K562 (cell line): ENCODE results near the gene LBR. TPM values are rescaled to one million over a fixed set of nuclear protein-coding genes. Genes with fewer than 3 reads are reported as not detected.
A peak's percentile ranks its signal among the peaks of the same experiment; 100 is the strongest.

Experiments used
- ATAC-seq: fragments of 200-7000 bp; cut with Tn5 transposase; 3 replicates; pipeline ENCODE4 v1.9.1; 2020; ENCODE audit warnings: moderate library complexity
- BruUV-seq: library from RNA; stranded (reverse); fragments of 400-500 nt; replicated peaks from 2 replicates; lab custom pipeline; 2021; lab: Mats Ljungman, UMichigan
- CTCF ChIA-PET: fragments of 300-600 bp; formaldehyde crosslinking; extraction: SDS; loops from one replicate; lab custom pipeline; 2021; ENCODE audit warnings: low intra/inter-chr PET ratio; lab: Yijun Ruan, JAX
- POLR2A ChIA-PET: fragments of 300-600, 350-650 bp; sonication (Branson Sonifier 250); formaldehyde crosslinking; extraction: SDS; loops from one replicate; lab custom pipeline; 2021; ENCODE audit warnings: antibody characterized with exemption, inconsistent platforms; lab: Yijun Ruan, JAX
- DNase-seq, 4 experiments: peaks; one replicate each; pipeline versions ENCODE4 v3.0.0 to v3.0.0-alpha.2; 2011 to 2018; ENCODE audit warnings: low spot score in 3 of 4, mixed read lengths in 3 of 4; ENCODE audit errors: extremely low read depth in 1 of 4
- FAIRE-seq: peaks from 2 replicates; lab custom pipeline; 2011; peaks lifted over from hg19 to GRCh38; lab: Jason Lieb, UNC
- H2AFZ ChIP-seq: 2 replicates; pipeline ENCODE4 v1.6.0; 2011; ENCODE audit warnings: low read depth, low read length, control low read depth, inconsistent platforms
- H3K27ac ChIP-seq: fragments of 200-600 bp; 3 replicates; pipeline ENCODE4 v1.8.0; 2011; ENCODE audit warnings: low read depth, mild to moderate bottlenecking, control low read depth, inconsistent platforms, low read length, moderate library complexity, mixed read lengths; ENCODE audit errors: extremely low read depth
- H3K27me3 ChIP-seq, 2 experiments: fragments of 300-600 bp in 1 of 2; 2 replicates in 1 of 2; 3 replicates in 1 of 2; pipeline versions ENCODE4 v1.6.0 to v1.8.0; 2011; ENCODE audit warnings: inconsistent platforms in 2 of 2, low read length in 2 of 2, mild to moderate bottlenecking in 1 of 2, mixed read lengths in 1 of 2, moderate library complexity in 1 of 2; ENCODE audit not compliant: control insufficient read depth in 2 of 2, insufficient read depth in 2 of 2
- H3K36me3 ChIP-seq: fragments of 300-600 bp; 3 replicates; pipeline ENCODE4 v1.8.0; 2011; ENCODE audit warnings: mild to moderate bottlenecking, low read length, inconsistent platforms; ENCODE audit not compliant: control insufficient read depth, insufficient read depth
- H3K4me1 ChIP-seq, 2 experiments: fragments of 200-600 bp in 1 of 2; replicated peaks in 1 of 2; 2 replicates in 1 of 2; 3 replicates in 1 of 2; pipeline versions ENCODE4 v1.5.1 to v1.8.0; 2011; ENCODE audit warnings: inconsistent platforms in 2 of 2, low read length in 2 of 2, mild to moderate bottlenecking in 1 of 2, mixed read lengths in 1 of 2, moderate library complexity in 1 of 2; ENCODE audit not compliant: control insufficient read depth in 2 of 2, insufficient read depth in 2 of 2
- H3K4me2 ChIP-seq: 2 replicates; pipeline ENCODE4 v1.6.1; 2011; ENCODE audit warnings: low read length, control low read depth, inconsistent platforms, mixed read lengths; ENCODE audit not compliant: insufficient read depth
- H3K4me3 ChIP-seq: fragments of 200-600 bp; sonication (generic), shearing (Covaris generic); 2 replicates; pipeline ENCODE4 v1.5.1; 2016; ENCODE audit warnings: control low read depth, inconsistent platforms
- H3K79me2 ChIP-seq: fragments of 200-600 bp; 3 replicates; pipeline ENCODE4 v1.8.0; 2011; ENCODE audit warnings: low read length, inconsistent platforms; ENCODE audit not compliant: control insufficient read depth, insufficient read depth
- H3K9ac ChIP-seq, 2 experiments: 2 replicates each; pipeline versions ENCODE4 v1.6.0 to v1.6.1; 2011; ENCODE audit warnings: low read depth in 2 of 2, low read length in 2 of 2, control low read depth in 1 of 2, inconsistent platforms in 1 of 2, mild to moderate bottlenecking in 1 of 2, mixed read lengths in 1 of 2; ENCODE audit not compliant: insufficient read depth in 1 of 2
- H3K9me1 ChIP-seq: one replicate; pipeline ENCODE4 v1.6.0; 2011; ENCODE audit warnings: inconsistent platforms, mild to moderate bottlenecking, low read length, moderate library complexity; ENCODE audit not compliant: control insufficient read depth, insufficient read depth
- H3K9me3 ChIP-seq: replicated peaks from 2 replicates; pipeline ENCODE4 v1.5.1; 2011; ENCODE audit warnings: low read depth, low read length, inconsistent platforms; ENCODE audit not compliant: control insufficient read depth, insufficient read depth
- H4K20me1 ChIP-seq: replicated peaks from 2 replicates; pipeline ENCODE4 v1.6.1; 2011; ENCODE audit warnings: low read length, inconsistent platforms, mixed read lengths; ENCODE audit not compliant: control insufficient read depth, insufficient read depth
- ESRRB ChIP-seq: fragments of 250-450 bp; sonication (Bioruptor Pico); IDR thresholded peaks from 2 replicates; pipeline ENCODE4 v1.5.0; 2020; ENCODE audit warnings: mild to moderate bottlenecking, moderate library complexity, borderline replicate concordance
- FOXM1 ChIP-seq, 2 experiments: fragments of 450-650 bp in 1 of 2; sonication (generic) in 1 of 2; formaldehyde crosslinking in 1 of 2; IDR thresholded peaks; 2 replicates each; pipeline versions ENCODE4 v1.6.1 to v1.9.0; 2017 to 2022; ENCODE audit warnings: low read depth in 2 of 2, mild to moderate bottlenecking in 2 of 2, missing genetic modification reagents in 1 of 2, moderate library complexity in 1 of 2
- HSF4 ChIP-seq: fragments of 250-450 bp; sonication (Bioruptor Pico); IDR thresholded peaks from 2 replicates; pipeline ENCODE4 v2.1.2; 2022; ENCODE audit warnings: mild to moderate bottlenecking, moderate library complexity, borderline replicate concordance
- L3MBTL2 ChIP-seq: fragments of 450-650 bp; IDR thresholded peaks from 2 replicates; pipeline ENCODE4 v1.6.1; 2016; ENCODE audit warnings: mild to moderate bottlenecking, moderate library complexity
- NFYB ChIP-seq: IDR thresholded peaks from 2 replicates; pipeline ENCODE4 v1.6.1; 2011; ENCODE audit warnings: mild to moderate bottlenecking, moderate library complexity; ENCODE audit not compliant: insufficient read length; ENCODE audit errors: extremely low read depth
- NONO ChIP-seq, 2 experiments: fragments of 200-400 bp in 1 of 2; fragments of 450-650 bp in 1 of 2; formaldehyde crosslinking in 1 of 2; IDR thresholded peaks; 2 replicates each; pipeline ENCODE4 v1.6.1; 2017; ENCODE audit warnings: low read depth in 2 of 2, mild to moderate bottlenecking in 2 of 2, moderate library complexity in 2 of 2, low read length in 1 of 2
- SRSF1 ChIP-seq: fragments of 200-400 bp; formaldehyde crosslinking; IDR thresholded peaks from 2 replicates; pipeline ENCODE4 v1.6.1; 2017; ENCODE audit warnings: mild to moderate bottlenecking, low read depth, low read length, moderate library complexity
- ZBTB1 ChIP-seq: sonication (generic); formaldehyde crosslinking; IDR thresholded peaks from 2 replicates; pipeline ENCODE4 v1.8.1; 2023; ENCODE audit warnings: missing genetic modification reagents, low read depth, mild to moderate bottlenecking, borderline replicate concordance
- ZNF134 ChIP-seq: fragments of 250-450 bp; sonication (Bioruptor Pico); conservative IDR thresholded peaks from 2 replicates; pipeline ENCODE4 v1.4.0; 2020
- WGBS: fragments of 100-300 bp; shearing (Covaris generic); methylation state at CpG from one replicate; pipeline ENCODE4 v1.1.6; 2016; ENCODE audit warnings: low coverage, mixed read lengths; ENCODE audit not compliant: insufficient coverage; ENCODE audit errors: missing lambda C conversion rate; 5-methylcytosine and 5-hydroxymethylcytosine counted together
- in situ Hi-C: fragments of 300-500 bp; cut with MboI; formaldehyde crosslinking; loops from 4 replicates; pipeline ENCODE4 v1.15.0; 2018; ENCODE audit warnings: inconsistent platforms, mixed read lengths
- intact Hi-C: fragments of 100-400 bp; cut with micrococcal nuclease; formaldehyde crosslinking; loops from 2 replicates; pipeline ENCODE4 v1.14.2; 2022
- polyA plus RNA-seq, 8 experiments: library from polyadenylated mRNA; depleted of rRNA in 4 of 8; stranded (reverse) in 5 of 8; unstranded in 3 of 8; fragments of >200 nt; fragmentation: Nextera tagmentation in 2 of 8; fragmentation: Illumina TruSeq in 1 of 8; extraction: Ambion mirVana in 2 of 8; extraction: Trizol in 1 of 8; gene quantifications; 2 replicates each; pipeline versions ENCODE4 v1.2.1 to v1.2.3, GENCODE V29; 2011 to 2014; ENCODE audit warnings: inconsistent platforms in 1 of 8, missing spikeins in 1 of 8
- total RNA-seq, 7 experiments: library from RNA; depleted of rRNA in 6 of 7; stranded (reverse); fragments of >200 nt in 6 of 7; fragmentation: Illumina TruSeq in 2 of 7; extraction: Trizol in 2 of 7; gene quantifications; 2 replicates each; pipeline versions ENCODE4 v1.2.1 to v1.2.3, GENCODE V29; 2011 to 2021; ENCODE audit warnings: low replicate concordance in 1 of 7
- TF ChIP-seq, protein P1 (sequence below): fragments of 250-450 bp; sonication (Bioruptor Pico); IDR thresholded peaks from 2 replicates; pipeline ENCODE4 v1.9.0; 2021; ENCODE audit warnings: mild to moderate bottlenecking, inconsistent platforms

Gene LBR
- total and polyA plus RNA-seq, 9 of the 15 experiments (the other 6 are each of a cell fraction or from before 2014, with no cell fraction given): 102 to 229 (median 197) TPM

DNA sequence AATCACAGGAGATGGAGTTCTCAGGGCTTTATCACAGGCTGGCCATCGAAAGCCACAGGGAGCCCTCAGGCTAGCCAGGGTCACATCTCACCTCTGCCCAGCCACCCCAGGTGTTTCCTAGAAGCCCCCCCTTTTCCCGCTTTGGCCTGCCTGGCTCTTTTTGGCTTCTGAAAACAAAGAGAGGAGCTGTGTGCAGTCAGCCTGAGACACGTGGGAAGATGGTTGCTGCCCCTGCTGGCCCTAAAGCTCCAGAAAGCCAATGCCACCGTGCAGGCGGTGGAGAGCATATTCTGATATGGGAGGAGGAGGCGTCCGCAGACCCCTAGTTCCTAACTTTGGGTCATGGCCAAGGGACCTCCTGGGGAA lies 18.7 kb upstream of the LBR start:
- Histone ChIP-seq H3K36me3 (no peaks in the 10 kb centered on the region), H3K4me1 (peaks cover 21 to 32% of the 10 kb centered on the region in 2 experiments), H3K9ac (peak overlapping the region in 1 of 2 experiments; percentile 49; a peak in 1 of 4 replicates), H3K27me3 (no peaks in the 10 kb centered on the region), H3K9me1 (no peaks in the 10 kb centered on the region), H4K20me1 (no peaks in the 10 kb centered on the region), H2AFZ (no peak overlapping the region), H3K4me3 (no peak overlapping the region), H3K9me3 (no peaks in the 10 kb centered on the region), H3K4me2 (no peak overlapping the region), H3K27ac (no peak overlapping the region), H3K79me2 (no peaks in the 10 kb centered on the region)
- FAIRE-seq: no peak
- ChIA-PET CTCF (no interaction called here), POLR2A (interaction anchor here (0.5 to 2.7 kb wide), 5 partner anchors 14 to 1370 kb away, joined by 3 to 16 read pairs (median 3); partner anchors contain the start of gene LBR)
- no TSS peak for BruUV-seq
- no peak for ATAC-seq
- WGBS: 56% methylated on average over 7 of the region's 7 CpGs
- in situ Hi-C loops: no loop called here
- intact Hi-C loops: loop anchor here (5.0 kb wide), 1 partner anchor 861 kb away; the partner anchor contains the start of gene LIN9
- no peak for TF ChIP-seq FOXM1 (IDR thresholded peaks at IDR 0.05; ENCODE audit: low read depth)
- no peak for TF ChIP-seq FOXM1 (CRISPR knock-in tag; IDR thresholded peaks at IDR 0.05; ENCODE audit: low read depth)
- TF ChIP-seq L3MBTL2: no peak
- TF ChIP-seq NONO (IDR thresholded peaks at IDR 0.05; ENCODE audit: low read depth in 2 of 2, low read length in 1 of 2): no peak
- no peak for TF ChIP-seq ESRRB
- TF ChIP-seq ZNF134 (CRISPR knock-in tag): no peak
- no peak for TF ChIP-seq SRSF1
- TF ChIP-seq HSF4 (CRISPR knock-in tag): no peak
- TF ChIP-seq ZBTB1 (CRISPR knock-in tag): no peak
- TF ChIP-seq, protein P1, sequence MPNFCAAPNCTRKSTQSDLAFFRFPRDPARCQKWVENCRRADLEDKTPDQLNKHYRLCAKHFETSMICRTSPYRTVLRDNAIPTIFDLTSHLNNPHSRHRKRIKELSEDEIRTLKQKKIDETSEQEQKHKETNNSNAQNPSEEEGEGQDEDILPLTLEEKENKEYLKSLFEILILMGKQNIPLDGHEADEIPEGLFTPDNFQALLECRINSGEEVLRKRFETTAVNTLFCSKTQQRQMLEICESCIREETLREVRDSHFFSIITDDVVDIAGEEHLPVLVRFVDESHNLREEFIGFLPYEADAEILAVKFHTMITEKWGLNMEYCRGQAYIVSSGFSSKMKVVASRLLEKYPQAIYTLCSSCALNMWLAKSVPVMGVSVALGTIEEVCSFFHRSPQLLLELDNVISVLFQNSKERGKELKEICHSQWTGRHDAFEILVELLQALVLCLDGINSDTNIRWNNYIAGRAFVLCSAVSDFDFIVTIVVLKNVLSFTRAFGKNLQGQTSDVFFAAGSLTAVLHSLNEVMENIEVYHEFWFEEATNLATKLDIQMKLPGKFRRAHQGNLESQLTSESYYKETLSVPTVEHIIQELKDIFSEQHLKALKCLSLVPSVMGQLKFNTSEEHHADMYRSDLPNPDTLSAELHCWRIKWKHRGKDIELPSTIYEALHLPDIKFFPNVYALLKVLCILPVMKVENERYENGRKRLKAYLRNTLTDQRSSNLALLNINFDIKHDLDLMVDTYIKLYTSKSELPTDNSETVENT: no peak
- TF ChIP-seq NFYB: no peak
- DNase-seq: no peak
